ENCODE results near the gene TNP2.

Gene TNP2

DNA sequence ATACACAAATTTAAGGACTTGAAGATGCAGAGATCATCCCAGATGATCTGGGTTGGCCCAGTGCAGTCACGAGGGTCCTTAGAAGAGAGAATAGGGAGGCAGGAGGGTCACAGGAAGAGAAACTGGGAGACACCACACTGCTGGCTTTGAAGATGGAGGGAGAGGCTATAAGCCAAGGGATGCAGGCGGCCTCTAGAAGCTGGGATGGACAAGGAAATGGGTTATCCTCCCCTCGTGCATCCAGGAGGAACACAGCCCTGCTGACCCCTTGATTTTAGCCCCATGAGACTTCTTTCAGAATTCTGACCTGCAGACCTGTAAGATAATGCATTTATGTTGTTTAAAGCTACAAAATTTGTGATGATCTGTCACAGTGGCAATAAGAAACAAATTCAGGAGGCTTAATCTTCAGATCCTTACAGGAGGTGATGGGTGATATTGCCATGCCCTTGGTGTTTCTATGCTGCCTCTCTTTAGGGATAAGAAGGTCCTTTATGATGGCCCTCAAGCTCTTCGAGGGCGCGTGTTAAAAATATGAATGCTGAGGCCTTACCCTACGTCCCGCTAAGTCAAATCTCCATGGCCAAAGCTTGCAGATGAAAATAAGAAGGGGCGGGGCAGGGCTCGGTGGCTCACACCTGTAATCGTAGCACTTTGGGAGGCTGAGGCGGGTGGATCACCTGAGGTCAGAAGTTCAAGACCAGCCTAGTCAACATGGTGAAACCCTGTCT is 8.6 kb upstream of the TNP2 start:
- no peaks in the 10 kb centered on the region for H3K27me3 ChIP-seq (ENCODE audit: control insufficient read depth, low read length)
- TF ChIP-seq, protein P1, sequence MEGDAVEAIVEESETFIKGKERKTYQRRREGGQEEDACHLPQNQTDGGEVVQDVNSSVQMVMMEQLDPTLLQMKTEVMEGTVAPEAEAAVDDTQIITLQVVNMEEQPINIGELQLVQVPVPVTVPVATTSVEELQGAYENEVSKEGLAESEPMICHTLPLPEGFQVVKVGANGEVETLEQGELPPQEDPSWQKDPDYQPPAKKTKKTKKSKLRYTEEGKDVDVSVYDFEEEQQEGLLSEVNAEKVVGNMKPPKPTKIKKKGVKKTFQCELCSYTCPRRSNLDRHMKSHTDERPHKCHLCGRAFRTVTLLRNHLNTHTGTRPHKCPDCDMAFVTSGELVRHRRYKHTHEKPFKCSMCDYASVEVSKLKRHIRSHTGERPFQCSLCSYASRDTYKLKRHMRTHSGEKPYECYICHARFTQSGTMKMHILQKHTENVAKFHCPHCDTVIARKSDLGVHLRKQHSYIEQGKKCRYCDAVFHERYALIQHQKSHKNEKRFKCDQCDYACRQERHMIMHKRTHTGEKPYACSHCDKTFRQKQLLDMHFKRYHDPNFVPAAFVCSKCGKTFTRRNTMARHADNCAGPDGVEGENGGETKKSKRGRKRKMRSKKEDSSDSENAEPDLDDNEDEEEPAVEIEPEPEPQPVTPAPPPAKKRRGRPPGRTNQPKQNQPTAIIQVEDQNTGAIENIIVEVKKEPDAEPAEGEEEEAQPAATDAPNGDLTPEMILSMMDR (IDR thresholded peaks at IDR 0.05; ENCODE audit: low read depth, low read length, poor library complexity, severe bottlenecking), result no peak
- TF ChIP-seq EZH2phosphoT487 (IDR thresholded peaks at IDR 0.05; ENCODE audit: borderline replicate concordance, low read length), result no peak
- H3K9me3 ChIP-seq (ENCODE audit: control insufficient read depth, insufficient read depth, low read length), result no peaks in the 10 kb centered on the region
- no peak overlapping the region for H3K4me2 ChIP-seq (ENCODE audit: low read length)
- H3K9me2 ChIP-seq (replicated peaks; ENCODE audit: control insufficient read depth, low read length), result no peaks in the 10 kb centered on the region
- H3K36me3 ChIP-seq (ENCODE audit: control insufficient read depth, low read length), result no peaks in the 10 kb centered on the region
- no peak overlapping the region for H3K4me3 ChIP-seq (ENCODE audit: low read length)
- no peak overlapping the region for H3K27ac ChIP-seq (ENCODE audit: low read depth, low read length)
- H3K4me1 ChIP-seq (ENCODE audit: control insufficient read depth, low read length), result peaks cover 15% of the 10 kb centered on the region
- no peaks in the 10 kb centered on the region for H4K20me1 ChIP-seq (ENCODE audit: control insufficient read depth, insufficient read depth, low read depth, low read length)
- H3F3A ChIP-seq (ENCODE audit: control insufficient read depth, insufficient read depth), result no peaks in the 10 kb centered on the region
- no peaks in the 10 kb centered on the region for H3K79me2 ChIP-seq (ENCODE audit: control insufficient read depth, low read length)

- Histone ChIP-seq H3F3A (ENCODE audit: control insufficient read depth, insufficient read depth) (no peaks in the 10 kb centered on the region), H3K4me1 (ENCODE audit: control insufficient read depth, low read length) (peaks cover 15% of the 10 kb centered on the region), H3K9me3 (ENCODE audit: control insufficient read depth, insufficient read depth, low read length) (no peaks in the 10 kb centered on the region), H3K4me3 (ENCODE audit: low read length) (no peak overlapping the region), H3K79me2 (ENCODE audit: control insufficient read depth, low read length) (no peaks in the 10 kb centered on the region), H3K4me2 (ENCODE audit: low read length) (no peak overlapping the region), H3K27ac (ENCODE audit: low read depth, low read length) (no peak overlapping the region), H4K20me1 (ENCODE audit: control insufficient read depth, insufficient read depth, low read depth, low read length) (no peaks in the 10 kb centered on the region), H3K36me3 (ENCODE audit: control insufficient read depth, low read length) (no peaks in the 10 kb centered on the region), H3K27me3 (ENCODE audit: control insufficient read depth, low read length) (no peaks in the 10 kb centered on the region), H3K9me2 (replicated peaks; ENCODE audit: control insufficient read depth, low read length) (no peaks in the 10 kb centered on the region)
- TF ChIP-seq EZH2phosphoT487 (IDR thresholded peaks at IDR 0.05; ENCODE audit: borderline replicate concordance, low read length), result no peak
- TF ChIP-seq, protein P1 (IDR thresholded peaks at IDR 0.05; ENCODE audit: low read depth, low read length, poor library complexity, severe bottlenecking), result no peak
These were observed 7.9 kb upstream of the TNP2 start for GRCh38 chr16:11276896-11277593.

DNA sequence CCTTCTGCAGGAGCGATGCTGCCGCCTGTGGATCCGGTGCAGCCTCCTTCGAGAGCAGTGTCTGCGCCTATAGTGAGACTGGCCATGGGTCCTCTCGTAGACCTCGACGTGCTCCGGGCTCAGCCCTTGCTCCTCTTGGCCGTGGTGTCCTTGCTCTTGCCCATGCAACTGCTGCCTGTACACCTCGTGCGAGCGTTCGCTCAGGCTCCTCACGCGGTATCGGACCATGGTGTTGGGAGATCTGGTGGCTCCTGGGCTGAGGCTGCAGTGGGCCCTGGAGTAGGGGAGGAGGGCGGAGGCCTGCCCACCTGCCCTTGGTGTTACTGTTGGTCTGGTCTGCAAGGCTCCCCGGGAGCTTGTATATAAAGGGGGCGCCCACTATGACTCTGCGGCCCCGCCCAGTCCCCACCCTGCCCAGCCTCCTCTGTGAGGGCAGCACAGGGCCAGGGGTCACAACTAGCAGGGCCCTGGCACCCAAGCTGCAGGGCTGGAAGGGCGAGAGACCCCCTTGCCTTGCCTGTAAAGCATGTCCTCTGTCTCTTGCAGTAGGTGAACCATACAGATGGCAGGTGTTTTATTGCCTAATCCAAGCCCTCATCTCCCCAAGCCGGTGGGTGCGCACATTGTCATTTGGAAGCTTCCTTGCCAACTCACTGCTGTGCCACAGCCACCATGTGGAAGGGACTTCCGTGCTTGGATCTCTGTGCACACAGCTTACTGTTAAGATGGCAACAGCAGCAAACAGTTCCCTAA is 7.2 kb upstream of the TNP2 start, which contains the start of gene PRM2:
TSS of gene PRM2 (minus strand) at position 338 of the 753 bp plus-strand sequence. CDS start at position 228, 110 bp downstream.
- TF ChIP-seq, protein P1 (IDR thresholded peaks at IDR 0.05; ENCODE audit: low read depth, low read length, poor library complexity, severe bottlenecking), result no peak
- TF ChIP-seq EZH2phosphoT487 (IDR thresholded peaks at IDR 0.05; ENCODE audit: borderline replicate concordance, low read length), result no peak
- H3K36me3 ChIP-seq (ENCODE audit: control insufficient read depth, low read length), result no peaks in the 10 kb centered on the region
- H3K4me3 ChIP-seq (ENCODE audit: low read length), result no peak within 1 kb of the TSS
- H4K20me1 ChIP-seq (ENCODE audit: control insufficient read depth, insufficient read depth, low read depth, low read length), result no peaks in the 10 kb centered on the region
- H3K4me2 ChIP-seq (ENCODE audit: low read length), result no peak within 1 kb of the TSS
- peaks cover 15% of the 10 kb centered on the region for H3K4me1 ChIP-seq (ENCODE audit: control insufficient read depth, low read length)
- H3K79me2 ChIP-seq (ENCODE audit: control insufficient read depth, low read length), result no peaks in the 10 kb centered on the region
- H3F3A ChIP-seq (ENCODE audit: control insufficient read depth, insufficient read depth), result no peaks in the 10 kb centered on the region
- H3K27ac ChIP-seq (ENCODE audit: low read depth, low read length), result no peak within 1 kb of the TSS
- H3K27me3 ChIP-seq (ENCODE audit: control insufficient read depth, low read length), result no peaks in the 10 kb centered on the region
- no peaks in the 10 kb centered on the region for H3K9me2 ChIP-seq (replicated peaks; ENCODE audit: control insufficient read depth, low read length)
- no peaks in the 10 kb centered on the region for H3K9me3 ChIP-seq (ENCODE audit: control insufficient read depth, insufficient read depth, low read length)
